GM23248 (cell line): ENCODE results near the gene AP3S1. TPM values are rescaled to one million over a fixed set of nuclear protein-coding genes. Genes with fewer than 3 reads are reported as not detected.
"Not testable (repeated sequence)": the region's sequence is repeated elsewhere in the genome, so short reads cannot be mapped to it uniquely, and the experiment has no call there.

Experiments
- DNase-seq: peaks from one replicate; pipeline ENCODE4 v3.0.0-alpha.2; 2015
- H2AFZ ChIP-seq: fragments of 200-600 bp; sonication (generic); 2 replicates; pipeline ENCODE4 v1.6.1; 2016; ENCODE audit warnings: antibody characterized with exemption
- H3F3A ChIP-seq: fragments of 200-600 bp; sonication (generic); 2 replicates; pipeline ENCODE4 v1.6.1; 2016; ENCODE audit warnings: mild to moderate bottlenecking, antibody characterized with exemption, mixed run types; ENCODE audit not compliant: insufficient read depth
- H3K27ac ChIP-seq: fragments of 200-600 bp; sonication (generic); 2 replicates; pipeline ENCODE4 v1.5.1; 2016; ENCODE audit warnings: mild to moderate bottlenecking
- H3K27me3 ChIP-seq: fragments of 200-600 bp; sonication (generic); replicated peaks from 2 replicates; pipeline ENCODE4 v1.6.1; 2016; ENCODE audit warnings: mild to moderate bottlenecking; ENCODE audit not compliant: insufficient read depth
- H3K36me3 ChIP-seq: fragments of 200-600 bp; sonication (generic); 2 replicates; pipeline ENCODE4 v1.6.1; 2016; ENCODE audit warnings: low read depth, mild to moderate bottlenecking
- H3K4me1 ChIP-seq: fragments of 200-600 bp; sonication (generic); 2 replicates; pipeline ENCODE4 v1.6.1; 2016; ENCODE audit warnings: mild to moderate bottlenecking; ENCODE audit not compliant: insufficient read depth
- H3K4me2 ChIP-seq: fragments of 200-600 bp; sonication (generic); one replicate; pipeline ENCODE4 v1.6.1; 2016; ENCODE audit warnings: mild to moderate bottlenecking; ENCODE audit not compliant: unreplicated experiment
- H3K4me3 ChIP-seq: fragments of 200-600 bp; sonication (generic); 2 replicates; pipeline ENCODE4 v1.5.1; 2016; ENCODE audit warnings: mild to moderate bottlenecking
- H3K79me2 ChIP-seq: fragments of 200-600 bp; sonication (generic); 2 replicates; pipeline ENCODE4 v1.6.1; 2016; ENCODE audit warnings: mild to moderate bottlenecking; ENCODE audit not compliant: insufficient read depth
- H3K9ac ChIP-seq: fragments of 200-600 bp; sonication (generic); 2 replicates; pipeline ENCODE4 v1.6.1; 2016; ENCODE audit warnings: mild to moderate bottlenecking
- H3K9me2 ChIP-seq: fragments of 200-600 bp; sonication (generic); 2 replicates; pipeline ENCODE4 v1.6.1; 2016; ENCODE audit warnings: mixed run types, mild to moderate bottlenecking, moderate library complexity; ENCODE audit not compliant: insufficient read depth
- H3K9me3 ChIP-seq: fragments of 200-600 bp; sonication (generic); one replicate; pipeline ENCODE4 v1.6.1; 2017; ENCODE audit warnings: low read depth
- H4K20me1 ChIP-seq: fragments of 200-600 bp; sonication (generic); 2 replicates; pipeline ENCODE4 v1.6.0; 2016; ENCODE audit not compliant: insufficient read depth
- EZH2 ChIP-seq: fragments of 200-600 bp; sonication (generic); IDR thresholded peaks from 2 replicates; pipeline ENCODE4 v1.6.1; 2018; ENCODE audit warnings: antibody characterized with exemption, mild to moderate bottlenecking; ENCODE audit not compliant: insufficient read depth, poor library complexity, severe bottlenecking
- EZH2phosphoT487 ChIP-seq: fragments of 200-600 bp; sonication (generic); IDR thresholded peaks from 2 replicates; pipeline ENCODE4 v1.6.1; 2018; ENCODE audit warnings: antibody characterized with exemption, moderate library complexity, mild to moderate bottlenecking, low read depth; ENCODE audit not compliant: insufficient read depth
- WGBS, 2 experiments: methylation state at CpG; one replicate each; pipeline ENCODE4 v1.1.6; 2015 to 2017; ENCODE audit warnings: low lambda C conversion rate in 2 of 2, low coverage in 1 of 2; ENCODE audit errors: missing lambda C conversion rate in 2 of 2; 5-methylcytosine and 5-hydroxymethylcytosine counted together
- in situ Hi-C: fragments of 300-500 bp; cut with MboI; formaldehyde crosslinking; loops from 2 replicates; pipeline ENCODE4 v1.15.0; 2020
- polyA plus RNA-seq: library from polyadenylated mRNA; unstranded; fragments of >200 nt; fragmentation: Nextera tagmentation; extraction: Ambion mirVana; gene quantifications from 2 replicates; pipeline ENCODE4 v1.2.1, GENCODE V29; 2016
- total RNA-seq: library from RNA; depleted of rRNA; stranded (reverse); fragments of >200 nt; shearing (Covaris generic); gene quantifications from 2 replicates; pipeline ENCODE4 v1.2.3, GENCODE V29; 2014

Gene AP3S1
- total and polyA plus RNA-seq, 2 experiments from 2014 or later: 303 to 430 TPM

GRCh38 chr5:115895821-115896220, 54.1 kb downstream of the AP3S1 start:
- Histone ChIP-seq H3K9me3 (no peaks in the 10 kb centered on the region), H3K4me2 (peak overlapping the region; percentile 56), H2AFZ (no peak overlapping the region), H4K20me1 (no peaks in the 10 kb centered on the region), H3F3A (no peaks in the 10 kb centered on the region), H3K36me3 (no peaks in the 10 kb centered on the region), H3K27me3 (no peaks in the 10 kb centered on the region), H3K9me2 (no peaks in the 10 kb centered on the region; the same call in 1 of the 2 replicates), H3K9ac (no peak overlapping the region), H3K4me1 (peaks cover 22% of the 10 kb centered on the region), H3K27ac (peak overlapping the region; percentile 38), H3K79me2 (peaks cover 41% of the 10 kb centered on the region), H3K4me3 (peak overlapping the region; percentile 44)
- no peak for TF ChIP-seq EZH2
- TF ChIP-seq EZH2phosphoT487: no peak
- DNase-seq: peak; percentile 58
- in situ Hi-C loops: no loop called here
- 79 to 80% methylated on average over 3 of the region's 3 CpGs for WGBS, 2 experiments

- H3K9ac ChIP-seq: no peak overlapping the region
- H3K27ac ChIP-seq: no peak overlapping the region
- peaks cover 22% of the 10 kb centered on the region for H3K4me1 ChIP-seq
- TF ChIP-seq EZH2 (no peak), EZH2phosphoT487 (no peak)
- H3K36me3 ChIP-seq: no peaks in the 10 kb centered on the region; the same call in 1 of the 2 replicates
- no peak overlapping the region for H2AFZ ChIP-seq
- H3K79me2 ChIP-seq: peaks cover 54% of the 10 kb centered on the region
- H3F3A ChIP-seq: no peaks in the 10 kb centered on the region
- no peaks in the 10 kb centered on the region for H3K27me3 ChIP-seq
- 48 to 62% methylated on average over 1 of the region's 1 CpG for WGBS, 2 experiments
- no peak overlapping the region for H3K4me2 ChIP-seq
- no peaks in the 10 kb centered on the region for H4K20me1 ChIP-seq
- in situ Hi-C loops: no loop called here
- no peak for DNase-seq
- no peak overlapping the region for H3K4me3 ChIP-seq
- no peaks in the 10 kb centered on the region for H3K9me3 ChIP-seq
- no peaks in the 10 kb centered on the region; the same call in 1 of the 2 replicates for H3K9me2 ChIP-seq
Observed at GRCh38 chr5:115898656-115899055, 56.9 kb downstream of the AP3S1 start.

GRCh38 chr5:115907177-115907576, 65.4 kb downstream of the AP3S1 start:
- Histone ChIP-seq H3K79me2 (peaks cover under 1% of the 10 kb centered on the region; the same call in 1 of the 2 replicates), H3K9me3 (no peaks in the 10 kb centered on the region), H3K4me2 (no peak overlapping the region), H3K4me3 (no peak overlapping the region), H2AFZ (no peak overlapping the region), H3K9ac (no peak overlapping the region), H3K36me3 (no peaks in the 10 kb centered on the region; the same call in 1 of the 2 replicates), H3K9me2 (no peaks in the 10 kb centered on the region), H3K27ac (no peak overlapping the region), H4K20me1 (no peaks in the 10 kb centered on the region), H3K4me1 (no peaks in the 10 kb centered on the region), H3K27me3 (no peaks in the 10 kb centered on the region), H3F3A (no peaks in the 10 kb centered on the region)
- in situ Hi-C loops: no loop called here
- 90 to 95% methylated on average over 2 of the region's 2 CpGs for WGBS, 2 experiments
- no peak for TF ChIP-seq EZH2
- no peak for TF ChIP-seq EZH2phosphoT487
- no peak for DNase-seq

- 90 to 91% methylated on average over 5 of the region's 5 CpGs for WGBS, 2 experiments
- DNase-seq: peak; percentile 14
Observed at GRCh38 chr5:115913623-115914400, 72.1 kb downstream of the AP3S1 start.

More at GRCh38 chr5:115913623-115914400, 72.1 kb downstream of the AP3S1 start:
- H3K4me2 ChIP-seq, H3K4me3 ChIP-seq, H4K20me1 ChIP-seq, H3K4me1 ChIP-seq, H3K27ac ChIP-seq, H3K27me3 ChIP-seq, H2AFZ ChIP-seq, in situ Hi-C loops, H3F3A ChIP-seq, H3K9me2 ChIP-seq, H3K79me2 ChIP-seq, H3K9ac ChIP-seq, H3K9me3 ChIP-seq, H3K36me3 ChIP-seq: not testable (repeated sequence)
